B cell (primary cell): ENCODE data around the gene ITPR2.

Experiments used
- CTCF ChIP-seq: fragments of 200-600 bp; IDR thresholded peaks from one replicate; pipeline ENCODE4 v1.8.0; 2022; ENCODE audit warnings: antibody characterized with exemption, mild to moderate bottlenecking
- EZH2 ChIP-seq: IDR thresholded peaks from 2 replicates; pipeline ENCODE4 v1.6.1; 2012; ENCODE audit warnings: borderline replicate concordance, low read depth, mild to moderate bottlenecking, moderate library complexity, low read length; ENCODE audit not compliant: insufficient read depth, poor library complexity, severe bottlenecking

- TF ChIP-seq CTCF, result no peak
- TF ChIP-seq EZH2, result no peak
These were observed 71.2 kb downstream of the ITPR2 start for GRCh38 chr12:26761775-26762174.
